Limb (tissue), 2 donors: Measurements from ENCODE around the gene GATB.

ENCODE experiments used
- DNase-seq, 2 donors: peaks; one replicate each; pipeline ENCODE4 v3.0.0-alpha.2; 2016; ENCODE audit errors: extremely low spot score in 2 of 2

GATB gene

GRCh38 chr4:151760712-151761661 is at the start of gene GATB:
TSS of gene GATB (minus strand) at chr4:151761007. CDS start at chr4:151760982, 25 bp downstream.
- DNase-seq, result peak; percentile 95 to 98

- no peak for DNase-seq
Measured at GRCh38 chr4:151810476-151810875, 49.7 kb upstream of the GATB start.

GRCh38 chr4:151809716-151810115 is 48.9 kb upstream of the GATB start:
- no peak for DNase-seq

- no peak for DNase-seq
Measured at GRCh38 chr4:151808542-151808941, 47.7 kb upstream of the GATB start.

GRCh38 chr4:151808120-151808529 is 47.3 kb upstream of the GATB start:
- no peak for DNase-seq

- DNase-seq, result no peak
Measured at GRCh38 chr4:151807220-151807619, 46.4 kb upstream of the GATB start.

GRCh38 chr4:151806511-151806927 is 45.7 kb upstream of the GATB start:
- no peak for DNase-seq

GRCh38 chr4:151804821-151805220 is 44.0 kb upstream of the GATB start:
- DNase-seq, result no peak

- no peak for DNase-seq
Measured at GRCh38 chr4:151804086-151804630, 43.4 kb upstream of the GATB start.

GRCh38 chr4:151803246-151803645 is 42.4 kb upstream of the GATB start:
- no peak for DNase-seq

GRCh38 chr4:151801547-151802516 is 41.0 kb upstream of the GATB start:
- no peak for DNase-seq

- DNase-seq, result no peak
Measured at GRCh38 chr4:151799417-151800012, 38.7 kb upstream of the GATB start.

GRCh38 chr4:151798678-151799416 is 38.0 kb upstream of the GATB start:
- DNase-seq, result no peak

GRCh38 chr4:151797853-151798252 is 37.0 kb upstream of the GATB start:
- DNase-seq, result no peak

- DNase-seq, result no peak
Measured at GRCh38 chr4:151797131-151797530, 36.3 kb upstream of the GATB start.

GRCh38 chr4:151796106-151796505 is 35.3 kb upstream of the GATB start:
- no peak for DNase-seq

GRCh38 chr4:151792995-151793394 is 32.2 kb upstream of the GATB start:
- DNase-seq, result no peak

- no peak for DNase-seq
Measured at GRCh38 chr4:151792530-151792929, 31.7 kb upstream of the GATB start.

GRCh38 chr4:151788021-151788420 is 27.2 kb upstream of the GATB start:
- no peak for DNase-seq

GRCh38 chr4:151786158-151786495 is 25.3 kb upstream of the GATB start:
- DNase-seq, result no peak
